Lung (tissue), 12 donors: Measurements from ENCODE around the gene HTRA3. TPM values are rescaled to one million over a fixed set of nuclear protein-coding genes. Genes with fewer than 3 reads are reported as not detected.
A peak's percentile ranks its signal among the peaks of the same experiment; 100 is the strongest.

Experiments used
- ATAC-seq: fragments of 200-7000 bp; cut with Tn5 transposase; one replicate; pipeline ENCODE4 v1.9.1; 2020; ENCODE audit warnings: moderate number of reproducible peaks; ENCODE audit not compliant: insufficient read depth, low FRiP score
- DNase-seq, 3 donors: peaks; one replicate each; pipeline ENCODE4 v3.0.0-alpha.2; 2013 to 2017
- H3K27ac ChIP-seq, 2 donors: one replicate each; pipeline ENCODE4 v1.5.1; 2013; ENCODE audit warnings: mild to moderate bottlenecking in 2 of 2, moderate library complexity in 2 of 2, control low read depth in 1 of 2, inconsistent platforms in 1 of 2, low read depth in 1 of 2, low read length in 1 of 2
- H3K27me3 ChIP-seq, 3 donors: one replicate each; pipeline ENCODE4 v1.5.1; 2013; ENCODE audit warnings: low read length in 2 of 3; ENCODE audit not compliant: control insufficient read depth in 3 of 3, insufficient read depth in 3 of 3
- H3K36me3 ChIP-seq, 4 donors: one replicate each; pipeline ENCODE4 v1.5.1; 2013; ENCODE audit warnings: low read length in 4 of 4, mild to moderate bottlenecking in 1 of 4, moderate library complexity in 1 of 4; ENCODE audit not compliant: control insufficient read depth in 4 of 4, insufficient read depth in 4 of 4
- H3K4me1 ChIP-seq, 5 donors: one replicate each; pipeline ENCODE4 v1.5.1; 2013; ENCODE audit warnings: low read length in 5 of 5, mild to moderate bottlenecking in 2 of 5, moderate library complexity in 1 of 5; ENCODE audit not compliant: control insufficient read depth in 5 of 5, insufficient read depth in 5 of 5
- H3K4me3 ChIP-seq: one replicate; pipeline ENCODE4 v1.5.1; 2013; ENCODE audit warnings: mild to moderate bottlenecking, control low read depth, moderate library complexity
- H3K9ac ChIP-seq, 2 donors: one replicate each; pipeline ENCODE4 v1.5.1; 2013; ENCODE audit warnings: low read length in 2 of 2, control low read depth in 1 of 2; ENCODE audit not compliant: insufficient read depth in 1 of 2
- H3K9me3 ChIP-seq, 4 donors: one replicate each; pipeline ENCODE4 v1.5.1; 2013; ENCODE audit warnings: low read length in 3 of 4, mild to moderate bottlenecking in 1 of 4, moderate library complexity in 1 of 4; ENCODE audit not compliant: control insufficient read depth in 4 of 4, insufficient read depth in 3 of 4
- CTCF ChIP-seq: IDR thresholded peaks from 2 replicates; pipeline ENCODE4 v1.5.1; 2012; ENCODE audit warnings: mild to moderate bottlenecking; ENCODE audit errors: control extremely low read depth, extremely low read depth
- WGBS, 2 donors: extraction: QIAGEN DNeasy Blood & Tissue Kit; methylation state at CpG; one replicate each; pipeline ENCODE4 v1.1.7; 2013; 5-methylcytosine and 5-hydroxymethylcytosine counted together
- polyA plus RNA-seq, 2 donors: library from polyadenylated mRNA; stranded (reverse); fragments of 200-250 nt; gene quantifications; one replicate each; pipeline ENCODE4 v1.2.1, GENCODE V29; 2013
- total RNA-seq, 2 donors: library from RNA; depleted of rRNA in 1 of 2; stranded (reverse); fragments of >200 nt in 1 of 2; gene quantifications; one replicate each; pipeline ENCODE4 v1.2.1, GENCODE V29; 2014 to 2021
- donor health status: control.
- donor health status: control.
- donor health status: Bipolar disorder and iron deficiency.
- donor health status: healthy.
- donor health status: DM: yes; HTN: yes; CAD: no.

The HTRA3 gene
- total and polyA plus RNA-seq, 4 donors: 9.5 to 23.5 (median 17.8) TPM

- H3K36me3 ChIP-seq: peaks cover 0 to 18% (median under 1%) of the 10 kb centered on the region in 4 donors
- TF ChIP-seq CTCF: no peak
- H3K9me3 ChIP-seq: no peaks in the 10 kb centered on the region
- H3K4me3 ChIP-seq: no peak overlapping the region
- no peak overlapping the region for H3K9ac ChIP-seq
- ATAC-seq (no peak), DNase-seq (no peak)
- H3K4me1 ChIP-seq: peaks cover 0 to 22% (median 14%) of the 10 kb centered on the region in 5 donors
- 88 to 91% methylated on average over 18 of the region's 18 CpGs for WGBS, 2 donors
- no peak overlapping the region for H3K27ac ChIP-seq
- H3K27me3 ChIP-seq: no peaks in the 10 kb centered on the region
Measured at GRCh38 chr4:8244001-8244757, 25.4 kb upstream of the HTRA3 start.

GRCh38 chr4:8244931-8245460 is 24.6 kb upstream of the HTRA3 start:
- H3K4me1 ChIP-seq: peaks cover 0 to 22% (median 14%) of the 10 kb centered on the region in 5 donors
- no peak overlapping the region for H3K4me3 ChIP-seq
- peaks cover 0 to 2% (median 0%) of the 10 kb centered on the region in 3 donors for H3K27me3 ChIP-seq
- ATAC-seq: no peak
- no peaks in the 10 kb centered on the region for H3K9me3 ChIP-seq
- DNase-seq: no peak
- H3K36me3 ChIP-seq: peaks cover 0 to 15% (median 0%) of the 10 kb centered on the region in 4 donors
- no peak overlapping the region for H3K9ac ChIP-seq
- 96 to 98% methylated on average over 19 of the region's 19 CpGs for WGBS, 2 donors
- TF ChIP-seq CTCF: no peak
- no peak overlapping the region for H3K27ac ChIP-seq

GRCh38 chr4:8245884-8246833 is 23.4 kb upstream of the HTRA3 start:
- TF ChIP-seq CTCF: no peak
- H3K9me3 ChIP-seq: no peaks in the 10 kb centered on the region
- H3K36me3 ChIP-seq: peaks cover 0 to 6% (median 0%) of the 10 kb centered on the region in 4 donors
- peaks cover 0 to 22% (median 14%) of the 10 kb centered on the region in 5 donors for H3K4me1 ChIP-seq
- ATAC-seq: peak; percentile 25
- H3K27me3 ChIP-seq: peaks cover 0 to 2% (median 0%) of the 10 kb centered on the region in 3 donors
- H3K27ac ChIP-seq: no peak overlapping the region
- H3K4me3 ChIP-seq: no peak overlapping the region
- no peak for DNase-seq
- no peak overlapping the region for H3K9ac ChIP-seq
- WGBS, 2 donors: 79% methylated on average over 31 of the region's 31 CpGs
